ENCODE results near the gene TKTL1.
"Not testable (repeated sequence)": the region's sequence is repeated elsewhere in the genome, so short reads cannot be mapped to it uniquely, and the experiment has no call there.

TKTL1 gene

DNA sequence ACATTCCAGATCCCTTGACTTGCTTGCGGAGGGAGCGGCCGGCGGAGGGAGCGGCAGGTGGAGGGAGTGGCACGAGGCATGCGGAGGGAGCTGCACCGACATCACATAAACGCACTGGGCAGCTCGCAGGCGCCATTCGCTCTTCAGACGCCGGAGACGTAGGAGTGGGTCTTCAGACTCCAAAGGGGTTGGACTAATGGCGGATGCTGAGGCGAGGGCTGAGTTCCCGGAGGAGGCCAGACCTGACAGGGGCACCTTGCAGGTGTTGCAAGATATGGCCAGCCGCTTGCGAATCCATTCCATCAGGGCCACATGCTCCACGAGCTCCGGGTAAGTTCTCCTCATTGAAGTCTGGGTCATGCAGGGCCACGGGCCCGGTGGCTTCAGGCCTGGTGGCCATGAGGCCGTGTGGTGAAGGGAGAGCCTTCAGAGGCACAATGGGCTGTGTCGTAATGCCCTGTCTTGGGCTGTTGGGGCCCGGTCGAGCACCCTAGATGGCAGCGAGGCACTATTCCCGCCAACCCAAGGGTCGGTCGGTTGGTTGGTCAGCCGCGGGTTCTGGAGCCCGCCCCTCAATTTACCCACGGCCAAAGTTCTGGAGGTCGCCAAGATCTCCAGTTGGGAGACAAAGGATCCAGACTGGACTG lies at the start of gene TKTL1:
Gene TKTL1 (plus strand): TSS at position 132 of the 647 bp plus-strand sequence. CDS start 65 bp downstream, at position 197.
- DNase-seq (ENCODE audit: low read depth) = no peak

DNA sequence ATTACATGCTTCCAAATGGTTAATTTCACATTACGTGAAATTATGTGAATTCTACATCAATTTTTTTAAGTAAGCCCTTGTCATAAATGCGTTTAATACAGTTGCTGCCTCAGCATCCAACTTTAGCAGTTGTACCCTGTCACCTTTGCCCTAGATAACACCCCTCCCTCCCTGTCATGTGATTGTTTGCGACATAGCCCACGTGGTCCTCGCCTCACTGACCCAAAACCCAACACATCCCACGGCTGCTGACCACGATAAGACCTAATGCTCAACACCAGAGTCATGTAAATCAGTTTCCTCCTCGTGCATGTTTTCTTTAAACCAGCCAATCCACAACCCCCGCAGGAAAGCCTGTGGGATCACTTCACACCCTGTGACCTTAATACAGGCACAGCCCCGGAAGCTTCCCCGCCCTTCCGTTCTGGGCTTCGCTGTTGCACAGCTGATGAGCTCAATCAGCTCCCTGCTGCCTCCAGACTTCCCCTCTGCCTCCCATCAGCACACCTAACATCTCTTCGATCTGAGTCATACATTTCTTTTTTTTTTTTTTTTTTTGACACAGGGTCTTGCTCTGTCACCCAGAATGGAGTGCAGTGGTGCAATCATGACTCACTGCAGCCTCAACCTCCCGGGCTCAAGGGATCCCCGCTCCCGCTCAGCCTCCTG lies 48.1 kb upstream of the TKTL1 start:
- not testable (repeated sequence) for DNase-seq (ENCODE audit: low read depth)

GRCh38 chrX:154248076-154248475 lies 47.5 kb upstream of the TKTL1 start:
- not testable (repeated sequence) for DNase-seq (ENCODE audit: low read depth)

DNA sequence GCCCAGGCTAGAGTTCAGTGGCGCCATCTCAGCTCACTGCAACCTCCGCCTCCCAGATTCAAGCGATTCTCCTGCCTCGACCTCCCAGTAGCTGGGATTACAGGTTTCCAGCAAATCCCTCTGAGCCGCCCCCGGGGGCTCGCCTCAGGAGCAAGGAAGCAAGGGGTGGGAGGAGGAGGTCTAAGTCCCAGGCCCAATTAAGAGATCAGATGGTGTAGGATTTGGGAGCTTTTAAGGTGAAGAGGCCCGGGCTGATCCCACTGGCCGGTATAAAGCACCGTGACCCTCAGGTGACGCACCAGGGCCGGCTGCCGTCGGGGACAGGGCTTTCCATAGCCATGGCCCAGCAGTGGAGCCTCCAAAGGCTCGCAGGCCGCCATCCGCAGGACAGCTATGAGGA lies 38.3 kb upstream of the TKTL1 start, which contains the start of gene OPN1MW3:
Gene OPN1MW3 (plus strand): TSS at position 301 of the 400 bp plus-strand sequence. CDS start 38 bp downstream, at position 339.
- not testable (repeated sequence) for DNase-seq (ENCODE audit: low read depth)

DNA sequence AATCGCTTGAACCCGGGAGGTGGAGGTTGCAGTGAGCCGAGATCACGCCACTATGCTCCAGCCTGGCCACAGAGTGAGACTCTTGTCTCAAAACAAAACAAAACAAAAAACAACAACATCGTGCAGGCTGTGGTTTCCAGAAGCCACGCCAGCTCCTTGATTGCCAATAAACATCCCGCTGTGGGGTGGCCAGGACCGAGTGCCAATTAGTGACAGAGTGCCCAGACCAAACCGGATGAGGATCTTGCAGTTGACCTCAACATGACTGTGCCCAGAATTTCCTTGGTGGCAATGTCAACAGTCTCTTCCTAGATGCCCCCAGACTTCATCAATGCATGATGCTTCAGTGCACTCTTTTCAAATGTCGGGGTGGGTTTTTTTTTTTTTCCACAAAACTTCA lies 36.9 kb upstream of the TKTL1 start:
- DNase-seq (ENCODE audit: low read depth) = not testable (repeated sequence)

DNA sequence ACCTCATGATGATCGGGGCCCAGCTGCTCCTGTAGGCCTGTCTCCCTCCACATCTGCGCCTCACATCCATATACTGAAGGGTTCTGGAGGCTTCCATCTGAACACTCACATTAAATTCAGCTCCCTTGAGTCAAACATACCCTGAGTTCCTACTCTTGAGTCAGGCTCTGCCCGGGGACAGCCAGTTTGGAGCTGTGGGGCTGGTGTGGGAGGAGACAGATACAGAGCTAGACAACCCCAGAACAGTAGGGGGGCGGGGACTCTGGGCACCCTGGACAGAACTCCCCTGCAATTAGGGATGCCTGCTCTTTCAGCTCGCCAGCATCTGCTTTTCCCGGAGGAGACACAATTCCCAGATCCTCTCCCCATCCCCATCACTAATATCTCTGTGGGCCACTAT lies 32.5 kb upstream of the TKTL1 start:
- DNase-seq (ENCODE audit: low read depth) = not testable (repeated sequence)

DNA sequence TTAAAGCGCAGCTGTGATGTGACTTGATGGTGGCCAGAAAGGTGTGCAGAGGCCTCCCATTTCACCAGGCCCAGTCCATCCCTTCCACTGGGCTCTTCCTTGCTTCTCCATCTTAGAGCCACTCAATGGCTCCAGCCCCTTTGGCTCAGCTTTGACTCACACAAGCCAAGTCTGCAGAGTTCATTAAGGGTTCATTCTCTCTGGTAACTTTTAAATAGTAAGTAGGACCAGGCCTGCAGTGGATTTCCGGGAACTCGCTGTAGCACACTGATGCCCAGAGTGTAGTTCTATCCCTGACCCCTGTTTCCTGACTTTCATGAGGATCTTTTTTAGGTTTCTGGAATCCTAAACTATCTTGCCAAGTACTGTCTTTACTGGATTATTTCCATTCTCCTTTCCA lies 26.4 kb upstream of the TKTL1 start:
- DNase-seq (ENCODE audit: low read depth) = not testable (repeated sequence)

- not testable (repeated sequence) for DNase-seq (ENCODE audit: low read depth)
These were observed 10.9 kb upstream of the TKTL1 start for GRCh38 chrX:154284489-154285338.

- not testable (repeated sequence) for DNase-seq (ENCODE audit: low read depth)
These were observed 9.2 kb upstream of the TKTL1 start for GRCh38 chrX:154286406-154286805.

DNA sequence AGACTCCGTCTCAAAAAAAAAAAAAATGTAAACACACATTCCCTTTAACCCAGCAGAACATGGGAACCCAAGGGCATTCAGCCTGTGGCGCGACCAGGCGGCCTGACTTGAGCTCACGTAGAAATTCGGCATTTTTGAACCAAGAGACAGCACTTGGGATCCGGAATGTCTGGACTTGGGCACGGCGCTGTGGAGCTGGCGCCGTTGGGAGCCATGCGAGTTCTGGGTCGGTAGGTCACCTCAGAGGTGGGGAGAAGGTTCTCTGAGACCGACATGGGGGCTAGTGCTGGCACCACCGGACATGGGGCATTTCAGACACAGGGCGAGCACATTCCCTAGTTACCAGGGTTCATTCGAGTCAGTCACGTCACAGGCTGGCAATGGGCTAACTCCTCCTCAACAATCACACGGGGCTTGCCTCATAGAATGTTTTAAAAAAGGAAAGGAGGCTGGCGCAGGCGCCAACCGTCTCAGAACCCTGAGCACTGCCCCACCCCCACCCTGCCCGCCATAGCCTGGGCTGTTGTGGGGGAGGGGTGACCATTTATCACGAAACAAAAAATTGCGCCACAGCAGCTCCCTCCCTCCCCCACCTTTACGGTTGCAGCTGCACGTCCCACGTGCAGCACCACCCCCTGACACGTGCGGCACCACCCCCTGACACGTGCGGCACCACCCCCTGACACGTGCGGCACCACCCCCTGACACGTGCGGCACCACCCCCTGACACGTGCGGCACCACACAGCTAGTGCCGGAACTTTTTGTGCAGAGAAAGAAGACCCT lies 612 bp upstream of the TKTL1 start, which contains the start of gene TEX28:
Gene TEX28 (minus strand): TSS at position 334 of the 784 bp plus-strand sequence. CDS start 3,007 bp downstream, outside the sequence.
- no peak for DNase-seq (ENCODE audit: low read depth)

GRCh38 chrX:154296731-154297130 lies 1.1 kb downstream of the TKTL1 start:
- DNase-seq (ENCODE audit: low read depth) = no peak

GRCh38 chrX:154298312-154298711 lies 2.7 kb downstream of the TKTL1 start:
- no peak for DNase-seq (ENCODE audit: low read depth)

- DNase-seq (ENCODE audit: low read depth) = no peak
These were observed 5.2 kb downstream of the TKTL1 start for GRCh38 chrX:154300816-154301215.

GRCh38 chrX:154302998-154303397 lies 7.4 kb downstream of the TKTL1 start:
- not testable (repeated sequence) for DNase-seq (ENCODE audit: low read depth)

DNA sequence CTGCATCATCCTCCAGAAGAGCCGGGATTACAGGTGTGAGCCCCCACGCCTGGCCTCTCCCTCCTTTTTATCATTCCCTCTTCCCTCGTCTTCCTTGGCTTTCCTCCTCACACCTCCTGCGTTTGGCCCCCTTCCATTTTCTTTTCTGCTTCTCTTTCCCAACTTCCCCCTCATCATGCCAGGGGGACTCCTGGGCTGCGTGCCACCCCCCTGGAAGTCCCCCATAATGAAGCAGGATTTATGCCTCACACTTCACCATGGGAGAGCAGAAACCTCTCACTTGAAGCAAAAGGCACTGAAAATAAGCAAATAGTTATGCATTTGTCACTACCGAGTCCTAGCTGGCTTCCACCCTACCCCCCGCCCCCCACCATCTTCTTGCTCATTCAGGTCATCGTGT lies 7.9 kb downstream of the TKTL1 start:
- DNase-seq (ENCODE audit: low read depth) = no peak

DNA sequence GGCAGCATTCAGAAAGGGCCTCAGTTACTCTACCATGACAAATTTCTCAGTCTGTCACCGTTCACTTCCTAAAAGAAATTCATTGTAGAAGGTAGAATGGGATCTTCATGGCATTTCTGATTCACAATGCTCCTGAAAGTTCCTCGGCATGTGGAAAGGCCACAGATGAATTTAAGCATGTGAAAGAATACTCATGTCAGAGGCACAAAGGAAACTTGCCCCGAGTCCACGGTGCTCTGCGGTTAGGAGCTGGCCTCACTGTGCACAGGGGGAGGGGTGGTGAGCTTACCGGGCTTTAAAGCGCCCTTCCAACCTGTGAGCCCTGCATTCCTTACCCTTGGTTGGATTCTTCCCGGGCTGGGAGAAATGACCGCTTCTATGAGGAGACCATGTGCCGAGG lies 9.3 kb downstream of the TKTL1 start:
- no peak for DNase-seq (ENCODE audit: low read depth)

DNA sequence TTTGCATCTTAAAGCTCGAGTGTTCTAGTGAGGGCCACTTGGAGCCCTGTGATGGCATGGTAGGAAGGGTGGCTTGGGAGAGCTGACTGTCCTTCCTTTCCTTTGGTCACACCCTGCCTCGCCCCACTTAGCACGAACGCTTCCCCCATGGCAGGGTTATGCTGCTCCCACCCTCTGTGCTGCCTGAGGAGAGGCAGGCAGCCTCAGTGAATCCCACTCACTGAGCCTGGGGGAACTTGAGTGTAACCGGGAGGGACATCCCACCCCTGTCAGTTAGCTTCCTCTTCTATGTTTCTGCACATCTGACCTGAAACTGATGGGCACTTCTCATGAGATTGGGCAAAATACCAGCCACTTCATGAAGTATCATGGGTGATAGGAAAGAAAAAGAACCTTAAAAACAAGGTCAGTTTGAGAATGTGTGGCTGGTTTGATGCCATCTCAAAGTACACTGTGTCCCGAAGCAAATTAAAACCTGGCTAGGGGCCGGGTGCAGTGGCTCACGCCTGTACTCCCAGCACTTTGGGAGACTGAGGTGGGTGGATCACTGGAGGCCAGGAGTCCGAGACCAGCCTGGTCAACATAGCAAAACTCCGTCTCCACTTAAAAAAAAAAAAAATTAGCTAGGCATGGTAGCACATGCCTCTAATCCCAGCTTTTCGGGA lies 10.1 kb downstream of the TKTL1 start:
- DNase-seq (ENCODE audit: low read depth) = no peak

DNA sequence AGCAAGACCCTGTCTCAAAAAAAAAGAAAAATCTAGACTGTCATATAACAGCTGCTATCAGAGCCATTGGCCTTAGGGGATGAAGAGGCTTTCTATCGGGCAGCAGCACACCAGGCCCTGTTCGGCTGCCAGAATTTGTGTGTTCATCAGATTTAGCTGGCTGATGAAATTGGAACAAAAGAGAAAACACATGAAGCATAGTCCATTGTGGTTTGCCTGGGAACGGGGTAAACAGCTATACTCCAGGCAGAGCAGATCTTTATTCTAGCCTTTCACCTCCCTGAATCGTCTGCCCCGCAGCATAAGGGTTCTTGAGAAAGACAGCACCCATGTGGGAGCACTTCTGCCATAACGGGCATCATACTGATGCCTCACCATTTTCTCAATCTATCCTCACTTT lies 11.6 kb downstream of the TKTL1 start:
- DNase-seq (ENCODE audit: low read depth) = no peak

- DNase-seq (ENCODE audit: low read depth) = peak; percentile 64
These were observed 12.7 kb downstream of the TKTL1 start for GRCh38 chrX:154308108-154308946.

Measured in activated T-helper 9 cell treated with anti-CD3 and anti-CD28 coated beads, Interleukin-2, amount 50 U/mL, for 16 hours (primary cell).